ENCODE results near the gene ENO1.

DNA sequence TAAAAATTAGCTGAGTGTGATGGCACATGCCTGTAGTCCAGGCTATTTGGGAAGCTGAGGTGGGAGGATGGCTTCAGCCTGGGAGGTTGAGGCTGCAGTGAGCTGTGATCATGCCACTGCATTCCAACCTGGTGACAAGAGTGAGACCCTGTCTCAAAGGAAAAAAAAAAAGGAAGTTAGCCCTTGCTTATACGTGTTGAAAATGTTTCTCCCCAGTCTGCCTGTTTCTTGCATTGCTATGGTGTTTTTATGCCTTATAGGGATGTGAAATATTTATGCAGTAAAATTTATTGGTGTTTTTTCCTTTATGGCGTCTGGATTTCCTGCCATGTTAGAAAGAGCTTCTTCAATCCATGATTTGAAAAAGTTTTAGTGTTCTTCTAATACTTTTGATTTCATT, 57.4 kb downstream of the ENO1 start:
- TF ChIP-seq, protein P1, sequence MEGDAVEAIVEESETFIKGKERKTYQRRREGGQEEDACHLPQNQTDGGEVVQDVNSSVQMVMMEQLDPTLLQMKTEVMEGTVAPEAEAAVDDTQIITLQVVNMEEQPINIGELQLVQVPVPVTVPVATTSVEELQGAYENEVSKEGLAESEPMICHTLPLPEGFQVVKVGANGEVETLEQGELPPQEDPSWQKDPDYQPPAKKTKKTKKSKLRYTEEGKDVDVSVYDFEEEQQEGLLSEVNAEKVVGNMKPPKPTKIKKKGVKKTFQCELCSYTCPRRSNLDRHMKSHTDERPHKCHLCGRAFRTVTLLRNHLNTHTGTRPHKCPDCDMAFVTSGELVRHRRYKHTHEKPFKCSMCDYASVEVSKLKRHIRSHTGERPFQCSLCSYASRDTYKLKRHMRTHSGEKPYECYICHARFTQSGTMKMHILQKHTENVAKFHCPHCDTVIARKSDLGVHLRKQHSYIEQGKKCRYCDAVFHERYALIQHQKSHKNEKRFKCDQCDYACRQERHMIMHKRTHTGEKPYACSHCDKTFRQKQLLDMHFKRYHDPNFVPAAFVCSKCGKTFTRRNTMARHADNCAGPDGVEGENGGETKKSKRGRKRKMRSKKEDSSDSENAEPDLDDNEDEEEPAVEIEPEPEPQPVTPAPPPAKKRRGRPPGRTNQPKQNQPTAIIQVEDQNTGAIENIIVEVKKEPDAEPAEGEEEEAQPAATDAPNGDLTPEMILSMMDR (conservative IDR thresholded peaks at IDR 0.05 in 1 of 2, IDR thresholded peaks at IDR 0.05 in 1 of 2; ENCODE audit: extremely low read depth in 1 of 2, insufficient read depth in 1 of 2, low read depth in 1 of 2, low read length in 2 of 2), result no peak
- TF ChIP-seq EZH2 (IDR thresholded peaks at IDR 0.05; ENCODE audit: borderline replicate concordance, low read length), result no peak

Data from mammary epithelial cell (primary cell).